ENCODE measurements around the gene CACNA1B. TPM values are rescaled to one million over a fixed set of nuclear protein-coding genes. Genes with fewer than 3 reads are reported as not detected.

CACNA1B gene
- total RNA-seq, 1 experiment from 2014 or later = 1.7 TPM

- BruUV-seq (replicated peaks) = no TSS peak
- Histone ChIP-seq H3K27me3 (ENCODE audit: insufficient read depth, low read length) (no peaks in the 10 kb centered on the region), H3K9me2 (ENCODE audit: insufficient read depth) (no peaks in the 10 kb centered on the region), H3K9ac (ENCODE audit: low read length) (no peak overlapping the region), H3K27ac (ENCODE audit: low read depth, low read length) (no peak overlapping the region), H3K36me3 (ENCODE audit: control insufficient read depth in 1 of 2, insufficient read depth in 2 of 2, low read length in 2 of 2) (no peaks in the 10 kb centered on the region), H4K20me1 (ENCODE audit: insufficient read depth) (no peaks in the 10 kb centered on the region), H2AFZ (ENCODE audit: low read depth, low read length, poor library complexity, severe bottlenecking) (no peak overlapping the region), H3K79me2 (ENCODE audit: insufficient read depth, low read length) (no peaks in the 10 kb centered on the region), H3K4me1 (ENCODE audit: control insufficient read depth in 1 of 2, insufficient read depth in 2 of 2, low read length in 2 of 2) (no peaks in the 10 kb centered on the region), H3K4me3 (replicated peaks in 1 of 2; ENCODE audit: low read depth in 1 of 2, low read length in 2 of 2) (no peak overlapping the region), H3K9me3 (ENCODE audit: control insufficient read depth in 1 of 2, insufficient read depth in 1 of 2, low read depth in 1 of 2, low read length in 2 of 2) (no peaks in the 10 kb centered on the region), H3K4me2 (ENCODE audit: low read length) (no peak overlapping the region)
- intact Hi-C loops (cut with micrococcal nuclease) = no loop called here
- no peak for DNase-seq (ENCODE audit: low read depth, low spot score)
- CTCF ChIA-PET = no interaction called here
- POLR2A ChIA-PET = no interaction called here
- TF ChIP-seq EZH2phosphoT487 (IDR thresholded peaks at IDR 0.05; ENCODE audit: borderline replicate concordance) = no peak
- TF ChIP-seq SRF (IDR thresholded peaks at IDR 0.05; ENCODE audit: low read depth) = no peak
- no peak for TF ChIP-seq CBX3 (IDR thresholded peaks at IDR 0.05; ENCODE audit: low read depth)
- TF ChIP-seq REST (IDR thresholded peaks at IDR 0.05; ENCODE audit: low read depth) = no peak
- ATAC-seq = no peak
- RAD21 ChIA-PET (ENCODE audit: low non-redundant PET in 1 of 2, low total read pairs in 2 of 2, uncharacterized antibody in 2 of 2, unreplicated experiment in 2 of 2) = no interaction called here
Observed at GRCh38 chr9:138103849-138104206, 226.2 kb downstream of the CACNA1B start.

- Histone ChIP-seq H3K36me3 (ENCODE audit: control insufficient read depth in 1 of 2, insufficient read depth in 2 of 2, low read length in 2 of 2) (no peaks in the 10 kb centered on the region), H3K79me2 (ENCODE audit: insufficient read depth, low read length) (no peaks in the 10 kb centered on the region), H3K9ac (ENCODE audit: low read length) (no peak overlapping the region), H3K27ac (ENCODE audit: low read depth, low read length) (no peak overlapping the region), H3K9me2 (ENCODE audit: insufficient read depth) (no peaks in the 10 kb centered on the region), H3K4me3 (replicated peaks in 1 of 2; ENCODE audit: low read depth in 1 of 2, low read length in 2 of 2) (no peak overlapping the region), H4K20me1 (ENCODE audit: insufficient read depth) (no peaks in the 10 kb centered on the region), H3K9me3 (ENCODE audit: control insufficient read depth in 1 of 2, insufficient read depth in 1 of 2, low read depth in 1 of 2, low read length in 2 of 2) (no peaks in the 10 kb centered on the region), H3K4me2 (ENCODE audit: low read length) (no peak overlapping the region), H3K4me1 (ENCODE audit: control insufficient read depth in 1 of 2, insufficient read depth in 2 of 2, low read length in 2 of 2) (no peaks in the 10 kb centered on the region), H2AFZ (ENCODE audit: low read depth, low read length, poor library complexity, severe bottlenecking) (no peak overlapping the region), H3K27me3 (ENCODE audit: insufficient read depth, low read length) (no peaks in the 10 kb centered on the region)
- POLR2A ChIA-PET = no interaction called here
- RAD21 ChIA-PET (ENCODE audit: low non-redundant PET in 1 of 2, low total read pairs in 2 of 2, uncharacterized antibody in 2 of 2, unreplicated experiment in 2 of 2) = no interaction called here
- DNase-seq (ENCODE audit: low read depth, low spot score) (no peak), ATAC-seq (no peak)
- CTCF ChIA-PET = no interaction called here
- TF ChIP-seq ELF1 (IDR thresholded peaks at IDR 0.05; ENCODE audit: borderline replicate concordance, low read depth) (no peak), CEBPB (IDR thresholded peaks at IDR 0.05; ENCODE audit: low read depth) (no peak)
- intact Hi-C loops (cut with micrococcal nuclease) = no loop called here
- BruUV-seq (replicated peaks) = no TSS peak
Observed at GRCh38 chr9:138104251-138105122, 226.9 kb downstream of the CACNA1B start.
